GM12891 (cell line): ENCODE measurements around the gene FBXL7.

Experiments
- POLR2A ChIP-seq: IDR thresholded peaks from 2 replicates; pipeline ENCODE4 v1.6.1; 2011; ENCODE audit warnings: low read depth, low read length, control low read depth
- POLR2AphosphoS5 ChIP-seq: IDR thresholded peaks from 2 replicates; pipeline ENCODE4 v1.6.1; 2011; ENCODE audit warnings: low read depth, low read length, control low read depth
- SPI1 ChIP-seq: IDR thresholded peaks from 2 replicates; pipeline ENCODE4 v1.6.1; 2011; ENCODE audit warnings: low read depth, low read length, control low read depth

GRCh38 chr5:15797116-15797515 is 297.1 kb downstream of the FBXL7 start:
- TF ChIP-seq SPI1 (no peak), POLR2A (no peak), POLR2AphosphoS5 (no peak)
